GM12878 (cell line): ENCODE data around the gene USE1. TPM values are rescaled to one million over a fixed set of nuclear protein-coding genes. Genes with fewer than 3 reads are reported as not detected.
A peak's percentile ranks its signal among the peaks of the same experiment; 100 is the strongest.

Source experiments
- ATAC-seq: fragments of 200-7000 bp; cut with Tn5 transposase; 3 replicates; pipeline ENCODE4 v1.9.1; 2020; ENCODE audit warnings: mild to moderate bottlenecking, moderate library complexity
- BruUV-seq: library from RNA; stranded (reverse); fragments of 400-500 nt; replicated peaks from 2 replicates; lab custom pipeline; 2021; lab: Mats Ljungman, UMichigan
- CTCF ChIA-PET: fragments of 300-600 bp; sonication (Branson Sonifier 250); formaldehyde crosslinking; extraction: SDS; loops from one replicate; lab custom pipeline; 2021; ENCODE audit warnings: inconsistent platforms; lab: Yijun Ruan, JAX
- POLR2A ChIA-PET: fragments of 350-600 bp; formaldehyde crosslinking; extraction: SDS; loops from one replicate; lab custom pipeline; 2021; ENCODE audit warnings: inconsistent platforms; lab: Charles Lee
- RAD21 ChIA-PET: fragments of 300-600 bp; sonication (Branson Sonifier 250); formaldehyde crosslinking; loops from one replicate; lab custom pipeline; 2023; ENCODE audit warnings: antibody characterized with exemption; ENCODE audit not compliant: unreplicated experiment; lab: Charles Lee
- SMC1A ChIA-PET: fragments of 300-600 bp; sonication (Branson Sonifier 250); formaldehyde crosslinking; loops from one replicate; lab custom pipeline; 2023; ENCODE audit not compliant: unreplicated experiment, uncharacterized antibody; lab: Charles Lee
- DNase-seq: peaks from one replicate; pipeline ENCODE4 v3.0.0-alpha.2; 2011; ENCODE audit warnings: low read depth, low spot score
- FAIRE-seq: peaks from 3 replicates; lab custom pipeline; 2011; peaks lifted over from hg19 to GRCh38; lab: Jason Lieb, UNC
- H2AFZ ChIP-seq: 2 replicates; pipeline ENCODE4 v1.6.0; 2011; ENCODE audit warnings: low read depth, low read length, control low read depth; ENCODE audit not compliant: control insufficient read depth
- H3K27ac ChIP-seq: 2 replicates; pipeline ENCODE4 v1.5.1; 2011; ENCODE audit warnings: control low read depth; ENCODE audit not compliant: control insufficient read depth, insufficient read depth
- H3K27me3 ChIP-seq, 2 experiments: replicated peaks in 1 of 2; 2 replicates each; pipeline versions ENCODE4 v1.6.0 to v1.6.1; 2011; ENCODE audit warnings: low read length in 1 of 2; ENCODE audit not compliant: control insufficient read depth in 2 of 2, insufficient read depth in 2 of 2
- H3K36me3 ChIP-seq, 2 experiments: 2 replicates each; pipeline ENCODE4 v1.5.1; 2011; ENCODE audit warnings: low read length in 1 of 2; ENCODE audit not compliant: control insufficient read depth in 2 of 2, insufficient read depth in 2 of 2
- H3K4me1 ChIP-seq: 2 replicates; pipeline ENCODE4 v1.6.1; 2011; ENCODE audit warnings: mild to moderate bottlenecking, low read length, moderate library complexity, mixed read lengths; ENCODE audit not compliant: control insufficient read depth, insufficient read depth
- H3K4me2 ChIP-seq: 2 replicates; pipeline ENCODE4 v1.6.0; 2011; ENCODE audit warnings: control low read depth; ENCODE audit not compliant: control insufficient read depth, insufficient read depth
- H3K4me3 ChIP-seq: fragments of 200-600 bp; sonication (generic); 2 replicates; pipeline ENCODE4 v1.5.1; 2016
- H3K79me2 ChIP-seq: 2 replicates; pipeline ENCODE4 v1.6.0; 2011; ENCODE audit warnings: low read length; ENCODE audit not compliant: control insufficient read depth, insufficient read depth
- H3K9ac ChIP-seq: 2 replicates; pipeline ENCODE4 v1.8.0; 2011; ENCODE audit warnings: low read length, control low read depth, mixed read lengths; ENCODE audit not compliant: control insufficient read depth, insufficient read depth
- H3K9me3 ChIP-seq: replicated peaks from 3 replicates; pipeline ENCODE4 v1.5.1; 2011; ENCODE audit warnings: mild to moderate bottlenecking, low read length; ENCODE audit not compliant: control insufficient read depth, insufficient read depth
- H4K20me1 ChIP-seq: 2 replicates; pipeline ENCODE4 v1.6.0; 2011; ENCODE audit not compliant: control insufficient read depth, insufficient read depth
- ASH2L ChIP-seq: fragments of 300-600, 200-600 bp; sonication (generic); IDR thresholded peaks from 2 replicates; pipeline ENCODE4 v1.6.1; 2017; ENCODE audit warnings: low read depth, mild to moderate bottlenecking, borderline replicate concordance
- CHD1 ChIP-seq: IDR thresholded peaks from 2 replicates; pipeline ENCODE4 v1.6.1; 2012; ENCODE audit warnings: low read depth, low read length, improper control_type of control experiment
- FOXM1 ChIP-seq: IDR thresholded peaks from 2 replicates; pipeline ENCODE4 v1.6.1; 2012; ENCODE audit warnings: low read depth, mild to moderate bottlenecking, inconsistent platforms, low read length, moderate library complexity
- KDM1A ChIP-seq: fragments of 200-600 bp; sonication (generic); IDR thresholded peaks from 2 replicates; pipeline ENCODE4 v1.6.1; 2016; ENCODE audit warnings: borderline replicate concordance
- MEF2B ChIP-seq: fragments of 450-650 bp; IDR thresholded peaks from 2 replicates; pipeline ENCODE4 v1.6.1; 2018; ENCODE audit warnings: mild to moderate bottlenecking, moderate library complexity; ENCODE audit not compliant: partially characterized antibody, poor library complexity, severe bottlenecking
- NR2C2 ChIP-seq: IDR thresholded peaks from 2 replicates; pipeline ENCODE4 v1.6.1; 2011; ENCODE audit warnings: borderline replicate concordance, low read depth; ENCODE audit not compliant: control insufficient read depth, insufficient read length
- POLR2AphosphoS2 ChIP-seq: IDR thresholded peaks from 2 replicates; pipeline ENCODE4 v1.6.1; 2011; ENCODE audit warnings: low read depth, mild to moderate bottlenecking, low read length, improper control_type of control experiment, moderate library complexity
- POLR2AphosphoS5 ChIP-seq: IDR thresholded peaks from 2 replicates; pipeline ENCODE4 v1.6.1; 2011; ENCODE audit warnings: mild to moderate bottlenecking, low read length, inconsistent platforms
- RELA ChIP-seq: fragments of 450-650 bp; IDR thresholded peaks from 2 replicates; pipeline ENCODE4 v1.8.0; 2014; ENCODE audit warnings: borderline replicate concordance; ENCODE audit not compliant: partially characterized antibody
- SMAD5 ChIP-seq: IDR thresholded peaks from 2 replicates; pipeline ENCODE4 v1.6.1; 2016; ENCODE audit warnings: antibody characterized with exemption, low read depth
- WRNIP1 ChIP-seq: IDR thresholded peaks from 2 replicates; pipeline ENCODE4 v1.6.1; 2011; ENCODE audit warnings: low read depth, low read length, improper control_type of control experiment, borderline replicate concordance
- ZNF24 ChIP-seq: fragments of 450-650 bp; IDR thresholded peaks from 2 replicates; pipeline ENCODE4 v1.6.1; 2017; ENCODE audit warnings: antibody characterized with exemption, mild to moderate bottlenecking
- WGBS: methylation state at CpG from one replicate; pipeline ENCODE4 v1.1.6; 2016; ENCODE audit warnings: low lambda C conversion rate; ENCODE audit not compliant: insufficient replicate concordance, insufficient coverage; ENCODE audit errors: missing lambda C conversion rate; 5-methylcytosine and 5-hydroxymethylcytosine counted together
- in situ Hi-C: fragments of 300-500 bp; cut with MboI; formaldehyde crosslinking; loops from 9 replicates; pipeline ENCODE4 v1.14.3; 2018; ENCODE audit warnings: mixed read lengths
- intact Hi-C: fragments of 100-400 bp; cut with micrococcal nuclease; formaldehyde crosslinking; loops from one replicate; pipeline ENCODE4 v1.14.2; 2022; ENCODE audit not compliant: unreplicated experiment
- polyA plus RNA-seq, 11 experiments: library from polyadenylated mRNA; depleted of rRNA in 4 of 11; unstranded in 6 of 11; stranded (reverse) in 5 of 11; fragments of >200 nt; fragmentation: Nextera tagmentation in 4 of 11; fragmentation: Illumina TruSeq in 1 of 11; extraction: Ambion mirVana in 4 of 11; extraction: Trizol in 1 of 11; gene quantifications; 1 replicate in 1 of 11; 2 replicates in 10 of 11; pipeline versions ENCODE4 v1.2.1 to v1.2.3, GENCODE V29; 2011 to 2016; ENCODE audit warnings: inconsistent platforms in 2 of 11, missing spikeins in 2 of 11, low read depth in 1 of 11
- total RNA-seq, 4 experiments: library from RNA; depleted of rRNA in 3 of 4; stranded (reverse); fragments of >200 nt in 3 of 4; fragmentation: Illumina TruSeq in 1 of 4; extraction: Trizol in 1 of 4; gene quantifications; 2 replicates each; pipeline versions ENCODE4 v1.2.1 to v1.2.3, GENCODE V29; 2013 to 2021
- TF ChIP-seq, protein P1 (sequence below): IDR thresholded peaks from 2 replicates; pipeline ENCODE4 v1.6.1; 2011; ENCODE audit warnings: low read depth, low read length, improper control_type of control experiment, borderline replicate concordance
- TF ChIP-seq, protein P2 (sequence below): IDR thresholded peaks from 2 replicates; pipeline ENCODE4 v1.6.1; 2011; ENCODE audit warnings: mild to moderate bottlenecking, low read depth, low read length, moderate library complexity; ENCODE audit not compliant: insufficient replicate concordance

The USE1 gene
- total and polyA plus RNA-seq, 10 of the 15 experiments (the other 5 are each of a cell fraction or from before 2014, with no cell fraction given) = 9.7 to 24.0 (median 16.1) TPM

DNA sequence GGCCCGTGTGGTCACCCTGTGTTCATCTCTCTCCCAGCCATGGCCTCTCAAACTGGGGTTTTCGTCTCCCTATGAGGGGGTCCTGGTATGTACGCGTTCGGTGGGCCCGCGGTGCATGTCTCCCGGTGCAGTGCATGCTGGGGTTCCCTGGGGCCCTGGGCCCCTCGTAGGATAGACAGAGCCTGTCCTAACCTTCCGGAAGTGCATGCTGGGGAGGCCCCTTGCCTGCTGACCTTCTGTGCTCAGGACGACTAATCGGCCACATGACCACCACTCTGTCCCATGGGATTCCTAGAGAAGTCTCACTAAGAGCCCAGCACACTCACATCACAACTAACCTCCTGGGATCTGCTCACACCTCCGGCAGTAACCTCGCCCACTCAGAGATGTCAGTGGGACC is 4.9 kb upstream of the USE1 start:
- Histone ChIP-seq H3K27me3 (no peaks in the 10 kb centered on the region), H4K20me1 (no peaks in the 10 kb centered on the region), H3K4me3 (no peak overlapping the region), H3K79me2 (no peaks in the 10 kb centered on the region; the same call in 1 of the 2 replicates), H3K9me3 (no peaks in the 10 kb centered on the region), H3K4me1 (peaks cover 6% of the 10 kb centered on the region), H2AFZ (no peak overlapping the region), H3K36me3 (peaks cover 7 to 39% of the 10 kb centered on the region in 2 experiments; a peak in 3 of 4 replicates), H3K4me2 (no peak overlapping the region), H3K9ac (no peak overlapping the region), H3K27ac (no peak overlapping the region)
- FAIRE-seq = no peak
- ChIA-PET CTCF (no interaction called here), SMC1A (interaction anchor here (1.0 kb wide), 1 partner anchor 144 kb away, joined by 3 read pairs; no protein-coding TSS in a partner anchor), RAD21 (no interaction called here), POLR2A (no interaction called here)
- BruUV-seq = no TSS peak
- intact Hi-C loops = no loop called here
- TF ChIP-seq, protein P1, sequence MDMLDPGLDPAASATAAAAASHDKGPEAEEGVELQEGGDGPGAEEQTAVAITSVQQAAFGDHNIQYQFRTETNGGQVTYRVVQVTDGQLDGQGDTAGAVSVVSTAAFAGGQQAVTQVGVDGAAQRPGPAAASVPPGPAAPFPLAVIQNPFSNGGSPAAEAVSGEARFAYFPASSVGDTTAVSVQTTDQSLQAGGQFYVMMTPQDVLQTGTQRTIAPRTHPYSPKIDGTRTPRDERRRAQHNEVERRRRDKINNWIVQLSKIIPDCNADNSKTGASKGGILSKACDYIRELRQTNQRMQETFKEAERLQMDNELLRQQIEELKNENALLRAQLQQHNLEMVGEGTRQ = no peak
- peak; percentile 19 for TF ChIP-seq MEF2B
- no peak for DNase-seq
- WGBS = 39% methylated on average over 14 of the region's 14 CpGs
- no peak for ATAC-seq
- in situ Hi-C loops = no loop called here

DNA sequence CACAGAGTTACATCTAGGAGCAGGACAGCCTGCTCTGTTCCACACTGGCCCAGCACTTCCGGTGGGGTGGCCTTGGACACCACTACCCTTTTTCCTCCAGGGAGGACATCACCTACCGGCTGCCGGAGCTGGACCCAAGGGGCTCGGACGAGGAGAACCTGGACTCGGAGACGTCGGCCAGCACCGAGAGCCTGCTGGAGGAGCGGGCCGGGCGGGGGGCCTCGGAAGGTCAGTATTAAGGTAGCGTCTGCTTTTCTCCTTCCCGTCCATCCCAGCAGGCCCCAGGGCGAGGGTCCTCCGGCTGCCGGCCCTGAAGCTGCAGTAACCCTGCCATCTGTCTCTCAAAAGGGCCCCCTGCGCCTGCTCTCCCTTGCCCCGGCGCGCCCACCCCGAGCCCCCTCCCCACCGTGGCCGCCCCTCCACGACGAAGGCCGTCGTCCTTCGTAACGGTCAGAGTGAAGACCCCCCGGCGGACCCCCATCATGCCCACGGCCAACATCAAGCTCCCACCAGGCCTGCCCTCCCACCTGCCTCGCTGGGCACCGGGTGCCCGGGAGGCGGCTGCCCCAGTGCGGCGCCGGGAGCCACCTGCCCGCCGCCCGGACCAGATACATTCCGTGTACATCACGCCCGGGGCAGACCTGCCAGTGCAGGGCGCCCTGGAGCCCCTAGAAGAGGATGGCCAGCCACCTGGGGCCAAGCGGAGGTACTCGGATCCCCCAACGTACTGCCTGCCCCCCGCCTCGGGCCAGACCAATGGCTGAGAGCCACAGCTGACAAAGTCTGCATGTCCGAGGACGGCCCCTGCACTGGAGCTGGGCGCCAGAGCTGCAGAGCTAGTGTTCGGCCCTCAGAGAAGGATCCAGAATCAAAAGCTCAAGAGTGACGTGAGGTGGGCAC is 3.4 kb upstream of the USE1 start:
- no TSS peak for BruUV-seq
- ChIA-PET CTCF (no interaction called here), SMC1A (no interaction called here), POLR2A (no interaction called here), RAD21 (no interaction called here)
- ATAC-seq (no peak), FAIRE-seq (no peak), DNase-seq (no peak)
- Histone ChIP-seq H4K20me1 (no peaks in the 10 kb centered on the region), H3K27ac (no peak overlapping the region), H3K9ac (no peak overlapping the region), H3K9me3 (no peaks in the 10 kb centered on the region), H3K79me2 (no peaks in the 10 kb centered on the region; the same call in 1 of the 2 replicates), H3K27me3 (no peaks in the 10 kb centered on the region), H3K4me1 (peaks cover 13% of the 10 kb centered on the region), H3K36me3 (peaks cover 12 to 26% of the 10 kb centered on the region in 2 experiments; a peak in 3 of 4 replicates), H3K4me3 (no peak overlapping the region), H3K4me2 (no peak overlapping the region), H2AFZ (no peak overlapping the region)
- 95% methylated on average over 46 of the region's 58 CpGs for whole genome bisulfite sequencing
- in situ Hi-C loops = no loop called here
- intact Hi-C loops = no loop called here
- TF ChIP-seq SMAD5 (no peak), CHD1 (no peak), POLR2AphosphoS5 (no peak), WRNIP1 (no peak), NR2C2 (no peak), POLR2AphosphoS2 (no peak), ASH2L (no peak), RELA (no peak), ZNF24 (no peak), KDM1A (no peak), FOXM1 (no peak)
- TF ChIP-seq, protein P2, sequence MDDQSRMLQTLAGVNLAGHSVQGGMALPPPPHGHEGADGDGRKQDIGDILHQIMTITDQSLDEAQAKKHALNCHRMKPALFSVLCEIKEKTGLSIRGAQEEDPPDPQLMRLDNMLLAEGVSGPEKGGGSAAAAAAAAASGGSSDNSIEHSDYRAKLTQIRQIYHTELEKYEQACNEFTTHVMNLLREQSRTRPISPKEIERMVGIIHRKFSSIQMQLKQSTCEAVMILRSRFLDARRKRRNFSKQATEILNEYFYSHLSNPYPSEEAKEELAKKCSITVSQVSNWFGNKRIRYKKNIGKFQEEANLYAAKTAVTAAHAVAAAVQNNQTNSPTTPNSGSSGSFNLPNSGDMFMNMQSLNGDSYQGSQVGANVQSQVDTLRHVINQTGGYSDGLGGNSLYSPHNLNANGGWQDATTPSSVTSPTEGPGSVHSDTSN = no peak
